NB4 (cell line): Measurements from ENCODE around the gene ZNF423.

Experiments
- DNase-seq: peaks from one replicate; pipeline ENCODE4 v3.0.0; 2010; ENCODE audit warnings: low read depth
- H3K4me3 ChIP-seq: one replicate; pipeline ENCODE4 v1.5.1; 2011; ENCODE audit warnings: mild to moderate bottlenecking, low read depth, low read length, moderate library complexity
- CTCF ChIP-seq: IDR thresholded peaks from one replicate; pipeline ENCODE4 v1.5.1; 2012; ENCODE audit warnings: low read depth, low read length
- MAX ChIP-seq: IDR thresholded peaks from 2 replicates; pipeline ENCODE4 v1.6.1; 2011; ENCODE audit warnings: low read depth, low read length
- MYC ChIP-seq: IDR thresholded peaks from 2 replicates; pipeline ENCODE4 v1.6.1; 2011; ENCODE audit warnings: low read depth, low read length
- POLR2A ChIP-seq: IDR thresholded peaks from 2 replicates; pipeline ENCODE4 v1.6.1; 2011; ENCODE audit warnings: mild to moderate bottlenecking; ENCODE audit not compliant: insufficient read length; ENCODE audit errors: extremely low read depth

ZNF423 gene

GRCh38 chr16:49854796-49855203, 1.1 kb downstream of the ZNF423 start:
- no peak overlapping the region for H3K4me3 ChIP-seq
- TF ChIP-seq CTCF: no peak
- TF ChIP-seq POLR2A: no peak
- DNase-seq: peak; percentile 49

- TF ChIP-seq MAX (no peak), MYC (no peak), POLR2A (no peak), CTCF (no peak)
- no peak for DNase-seq
- no peak overlapping the region for H3K4me3 ChIP-seq
Measured at GRCh38 chr16:49854188-49854795, 1.6 kb downstream of the ZNF423 start.

GRCh38 chr16:49852279-49852678, 3.6 kb downstream of the ZNF423 start:
- TF ChIP-seq MAX (no peak), POLR2A (no peak), MYC (no peak), CTCF (no peak)
- no peak overlapping the region for H3K4me3 ChIP-seq
- DNase-seq: no peak

- no peak for TF ChIP-seq POLR2A
- no peak for TF ChIP-seq MYC
- TF ChIP-seq CTCF: no peak
- TF ChIP-seq MAX: no peak
- DNase-seq: no peak
- no peak overlapping the region for H3K4me3 ChIP-seq
Measured at GRCh38 chr16:49851468-49851787, 4.5 kb downstream of the ZNF423 start.

- TF ChIP-seq CTCF: no peak
- no peak for DNase-seq
- no peak overlapping the region for H3K4me3 ChIP-seq
Measured at GRCh38 chr16:49850558-49851467, 5.1 kb downstream of the ZNF423 start.

- no peak for DNase-seq
- TF ChIP-seq MYC: no peak
- TF ChIP-seq CTCF: no peak
- TF ChIP-seq POLR2A: no peak
- TF ChIP-seq MAX: no peak
- H3K4me3 ChIP-seq: no peak overlapping the region
Measured at GRCh38 chr16:49849754-49850108, 6.2 kb downstream of the ZNF423 start.
